ENCODE data around the gene PROC. TPM values are rescaled to one million over a fixed set of nuclear protein-coding genes. Genes with fewer than 3 reads are reported as not detected.

Gene PROC
- total RNA-seq, 1 experiment from 2014 or later = not detected

- peak; percentile 29 for DNase-seq (ENCODE audit: low read depth)
Observed at GRCh38 chr2:127453392-127454171, 35.4 kb downstream of the PROC start.

- no peak for DNase-seq (ENCODE audit: low read depth)
Observed at GRCh38 chr2:127454595-127455565, 36.7 kb downstream of the PROC start.

GRCh38 chr2:127455566-127456493, 37.6 kb downstream of the PROC start:
- DNase-seq (ENCODE audit: low read depth) = no peak

GRCh38 chr2:127456960-127457359, 38.7 kb downstream of the PROC start:
- no peak for DNase-seq (ENCODE audit: low read depth)

- no peak for DNase-seq (ENCODE audit: low read depth)
Observed at GRCh38 chr2:127462461-127462860, 44.2 kb downstream of the PROC start.

- DNase-seq (ENCODE audit: low read depth) = no peak
Observed at GRCh38 chr2:127463155-127463991, 45.1 kb downstream of the PROC start.

GRCh38 chr2:127464470-127465257, 46.4 kb downstream of the PROC start:
- no peak for DNase-seq (ENCODE audit: low read depth)

- no peak for DNase-seq (ENCODE audit: low read depth)
Observed at GRCh38 chr2:127465258-127465657, 47.0 kb downstream of the PROC start.

GRCh38 chr2:127469051-127469450, 50.8 kb downstream of the PROC start:
- DNase-seq (ENCODE audit: low read depth) = no peak

- no peak for DNase-seq (ENCODE audit: low read depth)
Observed at GRCh38 chr2:127469974-127470373, 51.7 kb downstream of the PROC start.

- DNase-seq (ENCODE audit: low read depth) = no peak
Observed at GRCh38 chr2:127471286-127471988, 53.2 kb downstream of the PROC start.

GRCh38 chr2:127472268-127472667, 54.0 kb downstream of the PROC start:
- no peak for DNase-seq (ENCODE audit: low read depth)

- DNase-seq (ENCODE audit: low read depth) = no peak
Observed at GRCh38 chr2:127475788-127476187, 57.6 kb downstream of the PROC start.

Small RNAs within 50 kb of the gene (small RNA-seq; reads per million reads assigned to genes)
- not detected for gene MIR4783
- not detected for gene RNU4-48P

Other genes starting within 250 kb of the PROC start
- 1.4 and 1.5 TPM in 2 replicates for gene CYP27C1, start 198.1 kb upstream of the PROC start, total RNA-seq (2014; rRNA removed; shearing (Covaris generic))
- 39.1 and 46.0 TPM in 2 replicates for gene ERCC3, start 124.3 kb upstream of the PROC start, total RNA-seq (2014; rRNA removed; shearing (Covaris generic))
- gene MAP3K2, start 30.5 kb upstream of the PROC start, total RNA-seq (2014; rRNA removed; shearing (Covaris generic)) = 19.8 and 30.7 TPM in 2 replicates
- 39.5 and 42.5 TPM in 2 replicates for gene IWS1, start 108.1 kb downstream of the PROC start, total RNA-seq (2014; rRNA removed; shearing (Covaris generic))
- 1.1 and 1.3 TPM in 2 replicates for gene MYO7B, start 117.3 kb downstream of the PROC start, total RNA-seq (2014; rRNA removed; shearing (Covaris generic))
- gene GPR17, start 227.7 kb downstream of the PROC start, total RNA-seq (2014; rRNA removed; shearing (Covaris generic)) = not detected in 2 replicates

Data from HT1080 (cell line).